Sciatic nerve (tissue), 1 donor: ENCODE data around the gene KCNC1. TPM values are rescaled to one million over a fixed set of nuclear protein-coding genes. Genes with fewer than 3 reads are reported as not detected.

Source experiments
- total RNA-seq: library from RNA; stranded (reverse); fragmentation: NEBNext Ultra II Directional; extraction: Animal tissue kit (Norgen Biotek cat#: 25700); gene quantifications from one replicate; pipeline ENCODE4 v1.2.1, GENCODE V29; 2021
- donor health status: DM: no; HTN: no; CAD: no.

KCNC1 gene
- total RNA-seq, 1 donor from 2014 or later, result not detected

Other genes starting within 250 kb of the KCNC1 start
- not detected for gene USH1C, start 190.4 kb upstream of the KCNC1 start, total RNA-seq
- not detected for gene OTOG, start 187.5 kb upstream of the KCNC1 start, total RNA-seq
- gene MYOD1, start 15.2 kb upstream of the KCNC1 start, total RNA-seq, result not detected